OCI-LY7 (cell line): Measurements from ENCODE around the gene H1-8. TPM values are rescaled to one million over a fixed set of nuclear protein-coding genes. Genes with fewer than 3 reads are reported as not detected.
"Not testable (repeated sequence)": the region's sequence is repeated elsewhere in the genome, so short reads cannot be mapped to it uniquely, and the experiment has no call there.

Experiments
- BruUV-seq: library from RNA; stranded (reverse); fragments of 400-500 nt; replicated peaks from 2 replicates; lab custom pipeline; 2021; lab: Mats Ljungman, UMichigan
- CTCF ChIA-PET: fragments of 300-600 bp; sonication (Branson Sonifier 250); formaldehyde crosslinking; loops from one replicate; lab custom pipeline; 2022; ENCODE audit warnings: antibody characterized with exemption; ENCODE audit not compliant: unreplicated experiment; lab: Charles Lee
- POLR2A ChIA-PET: fragments of 300-600 bp; sonication (Branson Sonifier 250); formaldehyde crosslinking; loops from one replicate; lab custom pipeline; 2022; ENCODE audit warnings: antibody characterized with exemption; lab: Charles Lee
- DNase-seq: peaks from one replicate; pipeline ENCODE4 v3.0.0-alpha.2; 2015; ENCODE audit warnings: low spot score
- H2AFZ ChIP-seq: fragments of 200-600 bp; sonication (generic), shearing (Covaris generic); 2 replicates; pipeline ENCODE4 v1.6.1; 2014; ENCODE audit warnings: mild to moderate bottlenecking, antibody characterized with exemption, low read length, moderate library complexity
- H3K27ac ChIP-seq: fragments of 200-600 bp; sonication (generic); 2 replicates; pipeline ENCODE4 v1.5.1; 2014; ENCODE audit warnings: mixed run types, low read depth, mild to moderate bottlenecking, moderate library complexity, low read length, inconsistent platforms; ENCODE audit not compliant: poor library complexity, severe bottlenecking
- H3K36me3 ChIP-seq: fragments of 200-600 bp; sonication (generic); 2 replicates; pipeline ENCODE4 v1.6.1; 2014; ENCODE audit warnings: mild to moderate bottlenecking, antibody characterized with exemption, low read length, moderate library complexity, mixed read lengths; ENCODE audit not compliant: insufficient read depth
- H3K4me1 ChIP-seq: fragments of 200-600 bp; sonication (generic); 2 replicates; pipeline ENCODE4 v1.5.1; 2014; ENCODE audit warnings: mild to moderate bottlenecking, low read length; ENCODE audit not compliant: insufficient read depth, poor library complexity, severe bottlenecking
- H3K4me2 ChIP-seq: fragments of 200-600 bp; sonication (generic); 2 replicates; pipeline ENCODE4 v1.6.1; 2014; ENCODE audit warnings: mild to moderate bottlenecking, low read length
- H3K4me3 ChIP-seq: fragments of 200-600 bp; sonication (generic); 2 replicates; pipeline ENCODE4 v1.5.1; 2014; ENCODE audit warnings: mild to moderate bottlenecking, low read depth, low read length; ENCODE audit not compliant: poor library complexity, severe bottlenecking
- H3K79me2 ChIP-seq: fragments of 200-600 bp; sonication (generic); 2 replicates; pipeline ENCODE4 v1.6.1; 2016; ENCODE audit warnings: low read depth, mild to moderate bottlenecking, low read length, moderate library complexity, mixed read lengths; ENCODE audit not compliant: insufficient read depth
- H3K9me2 ChIP-seq: fragments of 200-600 bp; sonication (generic); 2 replicates; pipeline ENCODE4 v1.6.1; 2016; ENCODE audit warnings: mild to moderate bottlenecking, low read length, mixed read lengths; ENCODE audit not compliant: insufficient read depth
- H3K9me3 ChIP-seq: fragments of 200-600 bp; sonication (generic); 2 replicates; pipeline ENCODE4 v1.6.1; 2014; ENCODE audit warnings: mild to moderate bottlenecking, mixed run types, low read length, mixed read lengths
- H4K20me1 ChIP-seq: fragments of 200-600 bp; sonication (generic); 2 replicates; pipeline ENCODE4 v1.6.1; 2014; ENCODE audit warnings: mild to moderate bottlenecking, antibody characterized with exemption, low read length, moderate library complexity, mixed read lengths; ENCODE audit not compliant: insufficient read depth
- CTCF ChIP-seq: fragments of 200-600 bp; sonication (generic); conservative IDR thresholded peaks from 2 replicates; pipeline ENCODE4 v1.5.1; 2014; ENCODE audit warnings: mild to moderate bottlenecking, antibody characterized with exemption, low read length, moderate library complexity, mixed read lengths
- EZH2phosphoT487 ChIP-seq: fragments of 200-600 bp; sonication (generic); IDR thresholded peaks from 2 replicates; pipeline ENCODE4 v1.6.1; 2018; ENCODE audit warnings: low read depth, borderline replicate concordance, mild to moderate bottlenecking, mixed run types, antibody characterized with exemption, low read length, moderate library complexity, mixed read lengths
- intact Hi-C: fragments of 100-400 bp; cut with micrococcal nuclease; formaldehyde crosslinking; loops from one replicate; pipeline ENCODE4 v1.10.0; 2022; ENCODE audit not compliant: unreplicated experiment
- total RNA-seq, 2 experiments: library from RNA; depleted of rRNA in 1 of 2; stranded (reverse); fragments of >200 nt in 1 of 2; shearing (Covaris generic) in 1 of 2; gene quantifications; 2 replicates each; pipeline ENCODE4 v1.2.3, GENCODE V29; 2014 to 2022

The H1-8 gene
- total RNA-seq, 2 experiments from 2014 or later: not detected

- H3K9me2 ChIP-seq, H3K79me2 ChIP-seq, H4K20me1 ChIP-seq, POLR2A ChIA-PET, H3K36me3 ChIP-seq, H3K4me2 ChIP-seq, H3K4me3 ChIP-seq, H3K9me3 ChIP-seq, H2AFZ ChIP-seq, intact Hi-C loops, CTCF ChIA-PET, DNase-seq, H3K4me1 ChIP-seq, BruUV-seq, H3K27ac ChIP-seq: not testable (repeated sequence)
Measured at GRCh38 chr3:129498603-129499488, 44.1 kb upstream of the H1-8 start.

- H4K20me1 ChIP-seq, H3K4me3 ChIP-seq, DNase-seq, H2AFZ ChIP-seq, POLR2A ChIA-PET, H3K4me1 ChIP-seq, BruUV-seq, H3K4me2 ChIP-seq, H3K79me2 ChIP-seq, H3K9me2 ChIP-seq, H3K9me3 ChIP-seq, H3K36me3 ChIP-seq, H3K27ac ChIP-seq, intact Hi-C loops: not testable (repeated sequence)
- CTCF ChIA-PET: interaction anchor here (0.6 kb wide), 1 partner anchor 125 kb away, joined by 4 read pairs; no protein-coding TSS in a partner anchor
Measured at GRCh38 chr3:129499604-129500333, 43.2 kb upstream of the H1-8 start.

- H3K36me3 ChIP-seq: peaks cover 7% of the 10 kb centered on the region; the same call in 1 of the 2 replicates
- no peak overlapping the region for H2AFZ ChIP-seq
- no peaks in the 10 kb centered on the region for H3K79me2 ChIP-seq
- no peaks in the 10 kb centered on the region for H3K9me3 ChIP-seq
- no peak overlapping the region for H3K4me2 ChIP-seq
- H3K27ac ChIP-seq: no peak overlapping the region
- no peaks in the 10 kb centered on the region for H3K4me1 ChIP-seq
- no peak for DNase-seq
- no TSS peak for BruUV-seq
- H3K9me2 ChIP-seq: no peaks in the 10 kb centered on the region
- H3K4me3 ChIP-seq: no peak overlapping the region
- intact Hi-C loops: no loop called here
- H4K20me1 ChIP-seq: no peaks in the 10 kb centered on the region
- ChIA-PET POLR2A (no interaction called here), CTCF (interaction anchor here (0.6 kb wide), 1 partner anchor 124 kb away, joined by 4 read pairs; no protein-coding TSS in a partner anchor)
- TF ChIP-seq CTCF (no peak), EZH2phosphoT487 (no peak)
Measured at GRCh38 chr3:129500334-129500658, 42.7 kb upstream of the H1-8 start.
